ENCODE data around the gene TMEM222. TPM values are rescaled to one million over a fixed set of nuclear protein-coding genes. Genes with fewer than 3 reads are reported as not detected.

Gene TMEM222
- total RNA-seq, 1 donor: 17.3 TPM

GRCh38 chr1:27351541-27352107 is 29.7 kb downstream of the TMEM222 start:
- no peak for DNase-seq (ENCODE audit: low read depth)
- no peak for TF ChIP-seq CTCF (IDR thresholded peaks at IDR 0.05; ENCODE audit: insufficient read depth, low read depth, low read length)
- no peak overlapping the region for H3K4me3 ChIP-seq (ENCODE audit: low read depth, low read length)

GRCh38 chr1:27353166-27353565 is 31.2 kb downstream of the TMEM222 start:
- H3K4me3 ChIP-seq (ENCODE audit: low read depth, low read length): no peak overlapping the region
- DNase-seq (ENCODE audit: low read depth): no peak
- TF ChIP-seq CTCF (IDR thresholded peaks at IDR 0.05; ENCODE audit: insufficient read depth, low read depth, low read length): no peak

GRCh38 chr1:27353629-27354028 is 31.7 kb downstream of the TMEM222 start:
- DNase-seq (ENCODE audit: low read depth): no peak
- H3K4me3 ChIP-seq (ENCODE audit: low read depth, low read length): no peak overlapping the region
- no peak for TF ChIP-seq CTCF (IDR thresholded peaks at IDR 0.05; ENCODE audit: insufficient read depth, low read depth, low read length)

- no peak for DNase-seq (ENCODE audit: low read depth)
- H3K4me3 ChIP-seq (ENCODE audit: low read depth, low read length): no peak overlapping the region
- no peak for TF ChIP-seq CTCF (IDR thresholded peaks at IDR 0.05; ENCODE audit: insufficient read depth, low read depth, low read length)
Observed at GRCh38 chr1:27355683-27356082, 33.7 kb downstream of the TMEM222 start.

GRCh38 chr1:27356277-27356618 is 34.3 kb downstream of the TMEM222 start:
- no peak for DNase-seq (ENCODE audit: low read depth)
- no peak for TF ChIP-seq CTCF (IDR thresholded peaks at IDR 0.05; ENCODE audit: insufficient read depth, low read depth, low read length)
- H3K4me3 ChIP-seq (ENCODE audit: low read depth, low read length): no peak overlapping the region

- no peak for TF ChIP-seq CTCF (IDR thresholded peaks at IDR 0.05; ENCODE audit: insufficient read depth, low read depth, low read length)
- H3K4me3 ChIP-seq (ENCODE audit: low read depth, low read length): no peak overlapping the region
- DNase-seq (ENCODE audit: low read depth): no peak
Observed at GRCh38 chr1:27356619-27357280, 34.8 kb downstream of the TMEM222 start.
